Vagina (tissue), 2 donors: Measurements from ENCODE around the gene GLYATL2. TPM values are rescaled to one million over a fixed set of nuclear protein-coding genes. Genes with fewer than 3 reads are reported as not detected.

Source experiments
- DNase-seq, 2 donors: peaks; one replicate each; pipeline ENCODE4 v3.0.0-alpha.2; 2017; ENCODE audit errors: extremely low spot score in 2 of 2
- H3K27ac ChIP-seq: fragments of 200-600 bp; sonication (generic); one replicate; pipeline ENCODE4 v1.5.1; 2019
- H3K27me3 ChIP-seq: fragments of 200-600 bp; sonication (generic); one replicate; pipeline ENCODE4 v1.5.1; 2019
- H3K36me3 ChIP-seq, 2 donors: fragments of 200-600 bp; sonication (generic); one replicate each; pipeline ENCODE4 v1.5.1; 2017 to 2019
- H3K4me1 ChIP-seq: fragments of 200-600 bp; sonication (generic); one replicate; pipeline ENCODE4 v1.5.1; 2019
- H3K4me3 ChIP-seq, 2 donors: fragments of 200-600 bp; sonication (generic); 1 replicate in 1 of 2; 2 replicates in 1 of 2; pipeline ENCODE4 v1.5.1; 2016 to 2019
- H3K9me3 ChIP-seq: fragments of 200-600 bp; sonication (generic); one replicate; pipeline ENCODE4 v1.5.1; 2019
- CTCF ChIP-seq, 3 experiments: fragments of 450-650 bp in 2 of 3; fragments of 200-600 bp in 1 of 3; sonication (generic) in 1 of 3; IDR thresholded peaks; one replicate each; pipeline ENCODE4 v1.5.1; 2017 to 2019; ENCODE audit warnings: antibody characterized with exemption in 3 of 3, mild to moderate bottlenecking in 2 of 3, moderate library complexity in 2 of 3
- POLR2A ChIP-seq, 2 donors: fragments of 450-650 bp; IDR thresholded peaks; one replicate each; pipeline ENCODE4 v1.6.1; 2017; ENCODE audit warnings: antibody characterized with exemption in 2 of 2, mild to moderate bottlenecking in 2 of 2, moderate library complexity in 2 of 2
- POLR2AphosphoS5 ChIP-seq, 2 donors: sonication (generic); formaldehyde crosslinking; IDR thresholded peaks; one replicate each; pipeline ENCODE4 v1.9.0; 2017; ENCODE audit warnings: antibody characterized with exemption in 2 of 2, mild to moderate bottlenecking in 2 of 2, low read depth in 1 of 2; ENCODE audit not compliant: insufficient read depth in 1 of 2
- intact Hi-C: fragments of 100-400 bp; cut with DNase I; formaldehyde crosslinking; loops from one replicate; pipeline ENCODE4 v1.15.1; 2023
- total RNA-seq: library from RNA; depleted of rRNA; stranded (reverse); fragments of >200 nt; gene quantifications from one replicate; pipeline ENCODE4 v1.2.3, GENCODE V29; 2016

Gene GLYATL2
- total RNA-seq = not detected

GRCh38 chr11:58844361-58845005, at the start of gene GLYATL2:
Gene GLYATL2 (minus strand): TSS chr11:58844704. CDS start chr11:58839612, 5,092 bp downstream.
- intact Hi-C loops = no loop called here
- DNase-seq = no peak
- Histone ChIP-seq H3K27me3 (no peaks in the 10 kb centered on the region), H3K27ac (no peak within 1 kb of the TSS), H3K4me3 (no peak within 1 kb of the TSS), H3K4me1 (no peaks in the 10 kb centered on the region), H3K36me3 (no peaks in the 10 kb centered on the region), H3K9me3 (no peaks in the 10 kb centered on the region)
- no peak for TF ChIP-seq POLR2A (IDR thresholded peaks at IDR 0.05)
- no peak for TF ChIP-seq POLR2AphosphoS5 (IDR thresholded peaks at IDR 0.05; ENCODE audit: insufficient read depth in 1 of 2, low read depth in 1 of 2)
- no peak for TF ChIP-seq CTCF (IDR thresholded peaks at IDR 0.05)

- DNase-seq = peak in 1 of 2 donors; percentile 47
- Histone ChIP-seq H3K27me3 (no peaks in the 10 kb centered on the region), H3K9me3 (no peaks in the 10 kb centered on the region), H3K4me1 (no peaks in the 10 kb centered on the region), H3K27ac (no peak overlapping the region), H3K36me3 (no peaks in the 10 kb centered on the region), H3K4me3 (no peak overlapping the region)
- no peak for TF ChIP-seq POLR2AphosphoS5 (IDR thresholded peaks at IDR 0.05; ENCODE audit: insufficient read depth in 1 of 2, low read depth in 1 of 2)
- no peak for TF ChIP-seq CTCF (IDR thresholded peaks at IDR 0.05)
- TF ChIP-seq POLR2A (IDR thresholded peaks at IDR 0.05) = no peak
- intact Hi-C loops = no loop called here
Observed at GRCh38 chr11:58893899-58894298, 49.4 kb upstream of the GLYATL2 start.

- no peaks in the 10 kb centered on the region for H3K9me3 ChIP-seq
- intact Hi-C loops = no loop called here
- no peak for TF ChIP-seq CTCF (IDR thresholded peaks at IDR 0.05)
- TF ChIP-seq POLR2AphosphoS5 (IDR thresholded peaks at IDR 0.05; ENCODE audit: insufficient read depth in 1 of 2, low read depth in 1 of 2) = no peak
- TF ChIP-seq POLR2A (IDR thresholded peaks at IDR 0.05) = no peak
- H3K27ac ChIP-seq = no peak overlapping the region
- H3K27me3 ChIP-seq = no peaks in the 10 kb centered on the region
- H3K4me1 ChIP-seq = no peaks in the 10 kb centered on the region
- no peak for DNase-seq
- no peak overlapping the region for H3K4me3 ChIP-seq
- no peaks in the 10 kb centered on the region for H3K36me3 ChIP-seq
Observed at GRCh38 chr11:58888579-58888978, 44.1 kb upstream of the GLYATL2 start.

GRCh38 chr11:58887452-58887851, 42.9 kb upstream of the GLYATL2 start:
- Histone ChIP-seq H3K27ac (no peak overlapping the region), H3K4me3 (no peak overlapping the region), H3K4me1 (no peaks in the 10 kb centered on the region), H3K36me3 (no peaks in the 10 kb centered on the region), H3K27me3 (no peaks in the 10 kb centered on the region), H3K9me3 (no peaks in the 10 kb centered on the region)
- no peak for TF ChIP-seq POLR2AphosphoS5 (IDR thresholded peaks at IDR 0.05; ENCODE audit: insufficient read depth in 1 of 2, low read depth in 1 of 2)
- no peak for TF ChIP-seq POLR2A (IDR thresholded peaks at IDR 0.05)
- TF ChIP-seq CTCF (IDR thresholded peaks at IDR 0.05) = no peak
- DNase-seq = no peak
- intact Hi-C loops = no loop called here

GRCh38 chr11:58880625-58881024, 36.1 kb upstream of the GLYATL2 start:
- no peaks in the 10 kb centered on the region for H3K4me1 ChIP-seq
- H3K9me3 ChIP-seq = no peaks in the 10 kb centered on the region
- intact Hi-C loops = no loop called here
- H3K27ac ChIP-seq = no peak overlapping the region
- no peaks in the 10 kb centered on the region for H3K36me3 ChIP-seq
- no peak for DNase-seq
- H3K4me3 ChIP-seq = no peak overlapping the region
- no peak for TF ChIP-seq CTCF (IDR thresholded peaks at IDR 0.05)
- no peak for TF ChIP-seq POLR2AphosphoS5 (IDR thresholded peaks at IDR 0.05; ENCODE audit: insufficient read depth in 1 of 2, low read depth in 1 of 2)
- no peak for TF ChIP-seq POLR2A (IDR thresholded peaks at IDR 0.05)
- H3K27me3 ChIP-seq = no peaks in the 10 kb centered on the region
